OCI-LY1 (cell line): ENCODE results near the gene ADGRG7.

Source experiments
- EZH2 ChIP-seq: fragments of 200-600 bp; sonication (generic), shearing (Covaris generic); IDR thresholded peaks from 2 replicates; pipeline ENCODE4 v1.8.0; 2017; ENCODE audit warnings: borderline replicate concordance, mixed run types, mild to moderate bottlenecking, antibody characterized with exemption, low read length, moderate library complexity, mixed read lengths
- TF ChIP-seq, protein P1 (sequence below): fragments of 200-600 bp; sonication (generic), shearing (Covaris generic); IDR thresholded peaks from 2 replicates; pipeline ENCODE4 v1.5.1; 2017; ENCODE audit warnings: mild to moderate bottlenecking, antibody characterized with exemption, low read length, moderate library complexity, mixed read lengths

DNA sequence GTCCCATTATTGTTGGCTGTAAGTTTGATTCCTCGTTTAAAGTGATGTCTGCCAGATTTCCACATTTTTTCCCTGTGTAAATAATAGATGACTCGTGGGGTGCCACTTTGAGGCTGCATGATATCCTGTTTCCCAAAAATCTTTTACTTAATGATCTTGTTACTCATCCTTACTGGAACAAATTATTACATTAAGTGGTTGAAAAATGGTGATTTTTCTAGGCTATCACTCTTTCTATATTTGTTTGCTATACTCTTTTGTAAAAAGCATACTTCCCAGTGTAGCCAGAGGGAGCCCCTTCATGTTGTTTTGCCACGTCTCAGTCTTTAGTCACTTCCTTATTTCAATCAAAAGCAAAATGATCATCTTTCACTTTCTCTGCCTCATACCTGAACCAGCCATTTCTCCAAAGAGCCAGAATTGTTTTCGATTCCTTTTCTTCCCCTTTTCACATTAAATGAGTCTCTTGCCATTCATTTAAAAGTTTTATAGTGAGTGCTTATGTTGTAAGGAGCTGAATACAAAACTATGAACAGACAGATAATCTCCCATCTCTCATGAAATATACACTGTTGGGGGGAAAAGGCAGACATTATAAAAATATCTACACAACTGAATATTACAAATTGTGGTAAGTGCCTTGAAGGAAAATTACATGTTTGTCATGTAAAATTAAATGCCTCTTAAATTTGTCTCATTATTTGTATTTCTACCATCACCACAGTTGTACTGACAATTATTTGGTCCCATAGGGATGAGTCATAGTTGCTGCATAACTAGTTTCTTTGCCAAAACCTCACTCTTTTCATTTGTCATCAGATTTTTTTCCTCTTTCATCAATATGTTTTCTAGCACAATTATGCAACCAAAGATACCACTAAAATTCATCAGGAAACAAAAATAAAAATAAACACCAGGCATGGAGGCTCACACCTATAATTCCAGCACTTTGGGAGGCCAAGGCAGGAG is 41.5 kb downstream of the ADGRG7 start:
- TF ChIP-seq, protein P1, sequence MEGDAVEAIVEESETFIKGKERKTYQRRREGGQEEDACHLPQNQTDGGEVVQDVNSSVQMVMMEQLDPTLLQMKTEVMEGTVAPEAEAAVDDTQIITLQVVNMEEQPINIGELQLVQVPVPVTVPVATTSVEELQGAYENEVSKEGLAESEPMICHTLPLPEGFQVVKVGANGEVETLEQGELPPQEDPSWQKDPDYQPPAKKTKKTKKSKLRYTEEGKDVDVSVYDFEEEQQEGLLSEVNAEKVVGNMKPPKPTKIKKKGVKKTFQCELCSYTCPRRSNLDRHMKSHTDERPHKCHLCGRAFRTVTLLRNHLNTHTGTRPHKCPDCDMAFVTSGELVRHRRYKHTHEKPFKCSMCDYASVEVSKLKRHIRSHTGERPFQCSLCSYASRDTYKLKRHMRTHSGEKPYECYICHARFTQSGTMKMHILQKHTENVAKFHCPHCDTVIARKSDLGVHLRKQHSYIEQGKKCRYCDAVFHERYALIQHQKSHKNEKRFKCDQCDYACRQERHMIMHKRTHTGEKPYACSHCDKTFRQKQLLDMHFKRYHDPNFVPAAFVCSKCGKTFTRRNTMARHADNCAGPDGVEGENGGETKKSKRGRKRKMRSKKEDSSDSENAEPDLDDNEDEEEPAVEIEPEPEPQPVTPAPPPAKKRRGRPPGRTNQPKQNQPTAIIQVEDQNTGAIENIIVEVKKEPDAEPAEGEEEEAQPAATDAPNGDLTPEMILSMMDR: 0 out of 2 replicates have a peak, but pooled peaks have one; percentile 7
- no peak for TF ChIP-seq EZH2
